DMS53 treated with DMSO at 0.1 percent for 48 hours (cell line): Measurements from ENCODE around the gene BASP1.

Experiments
- DNase-seq: peaks from one replicate; lab custom pipeline; 2025; ENCODE audit not compliant: unreplicated experiment; lab: John Stamatoyannopoulos, UW

BASP1 gene

GRCh38 chr5:17221843-17222636, 4.6 kb downstream of the BASP1 start:
- DNase-seq, result no peak

- no peak for DNase-seq
These were observed 5.2 kb downstream of the BASP1 start for GRCh38 chr5:17222664-17223063.

- DNase-seq, result no peak
These were observed 6.1 kb downstream of the BASP1 start for GRCh38 chr5:17223367-17224185.

DNA sequence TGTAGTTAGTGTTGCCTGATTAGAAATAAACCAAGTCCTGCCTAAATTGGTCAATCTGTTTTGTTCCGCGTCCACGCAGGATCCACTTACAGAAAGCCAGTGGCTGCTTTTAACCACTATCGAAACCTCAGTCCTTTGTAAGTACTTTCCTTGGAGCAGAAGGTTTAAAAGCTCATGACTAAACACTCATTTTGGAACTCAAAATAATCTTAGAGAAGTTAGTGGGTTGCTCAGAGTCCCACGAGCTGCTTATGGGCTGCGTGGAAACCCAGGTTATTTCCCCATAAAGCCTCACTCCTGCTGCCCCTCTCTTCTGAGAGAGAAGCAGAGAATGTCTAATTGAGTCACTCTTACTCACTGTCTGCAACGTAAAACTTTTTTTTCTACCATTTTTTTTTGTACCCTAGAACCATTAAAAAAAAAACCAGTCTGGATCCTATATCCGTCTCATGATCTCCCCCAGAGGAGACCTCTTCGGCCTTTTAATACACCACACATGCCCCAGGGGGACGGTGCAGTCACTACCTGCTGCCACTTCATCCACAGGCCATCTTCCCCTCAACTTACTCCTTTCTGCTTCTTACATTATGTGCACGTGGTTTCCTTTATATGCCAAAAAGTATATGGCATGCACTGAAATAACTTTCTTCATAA, 7.6 kb downstream of the BASP1 start:
- DNase-seq, result no peak

GRCh38 chr5:17225520-17225919, 8.1 kb downstream of the BASP1 start:
- DNase-seq, result no peak

GRCh38 chr5:17227868-17228267, 10.4 kb downstream of the BASP1 start:
- no peak for DNase-seq

- no peak for DNase-seq
These were observed 11.4 kb downstream of the BASP1 start for GRCh38 chr5:17228821-17229291.

DNA sequence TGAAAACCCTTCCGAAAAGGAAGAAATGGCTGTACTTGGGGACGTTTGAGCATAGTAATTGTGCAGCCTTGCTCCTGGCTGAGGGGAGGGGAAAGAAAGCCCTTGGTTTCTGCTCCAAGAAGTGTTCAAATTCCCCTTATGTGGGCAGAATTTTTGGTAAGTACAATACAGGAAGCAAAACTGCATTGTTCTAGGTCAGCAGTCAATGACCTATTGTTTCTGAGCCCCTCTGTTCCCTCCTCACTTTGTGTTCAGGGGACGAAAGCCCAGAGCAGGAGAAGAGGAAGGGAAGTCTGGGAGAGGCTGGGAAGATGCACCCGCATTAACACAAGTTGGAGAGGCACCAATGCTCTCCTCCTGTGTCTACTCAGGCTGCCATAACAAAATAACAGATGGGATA, 11.9 kb downstream of the BASP1 start:
- no peak for DNase-seq

- no peak for DNase-seq
These were observed 12.8 kb downstream of the BASP1 start for GRCh38 chr5:17230191-17230590.

DNA sequence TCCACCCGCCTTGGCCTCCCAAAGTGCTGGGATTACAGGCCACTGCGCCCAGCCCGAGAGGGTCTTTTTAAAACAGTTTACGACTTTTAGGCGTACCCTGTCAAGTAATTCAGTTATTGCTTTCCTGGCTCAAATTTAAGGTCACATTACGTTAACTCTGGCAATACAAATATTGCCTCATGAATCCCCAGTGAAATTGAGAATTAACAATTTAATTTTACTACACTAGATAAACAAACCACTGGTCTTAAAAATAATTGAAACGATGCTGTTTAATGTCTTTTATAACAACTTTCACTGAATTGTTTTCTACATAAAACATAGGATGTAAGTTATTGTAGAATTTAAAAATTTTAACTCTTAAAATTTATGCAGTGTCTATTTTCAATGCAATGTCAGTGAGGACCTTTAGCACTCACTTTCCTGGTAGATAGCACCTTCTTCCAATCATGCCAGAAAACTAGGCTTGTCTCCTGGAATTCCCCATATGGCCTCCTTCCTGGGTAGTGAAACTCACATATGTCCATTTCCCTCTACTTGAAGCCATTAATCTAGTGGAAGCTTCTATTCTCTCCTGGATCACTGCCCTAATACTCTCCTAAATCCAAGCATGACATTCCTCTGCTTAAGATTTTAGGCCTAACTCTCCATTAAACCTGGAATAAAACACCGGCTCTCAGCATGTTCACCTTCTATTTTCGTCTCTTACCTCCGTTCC, 13.5 kb downstream of the BASP1 start:
- no peak for DNase-seq

DNA sequence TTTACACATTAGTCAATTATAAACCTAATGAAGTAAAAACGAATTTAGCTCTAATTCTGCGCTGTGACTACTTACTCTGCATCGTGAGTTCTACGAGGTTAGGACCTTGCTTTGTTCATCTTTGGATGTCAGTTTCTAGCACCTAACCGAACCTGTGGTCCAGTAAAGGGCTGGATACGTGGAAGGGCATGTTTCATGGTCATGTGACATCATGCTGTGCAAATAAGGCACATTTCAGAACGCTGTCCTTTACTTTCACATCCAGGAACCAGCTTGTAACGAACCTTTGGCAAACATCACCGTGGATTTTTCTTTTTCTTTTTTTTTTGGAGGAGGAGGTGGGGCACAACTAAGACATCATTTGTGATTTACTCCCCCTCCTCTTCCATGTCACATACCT, 15.0 kb downstream of the BASP1 start:
- DNase-seq, result no peak

DNA sequence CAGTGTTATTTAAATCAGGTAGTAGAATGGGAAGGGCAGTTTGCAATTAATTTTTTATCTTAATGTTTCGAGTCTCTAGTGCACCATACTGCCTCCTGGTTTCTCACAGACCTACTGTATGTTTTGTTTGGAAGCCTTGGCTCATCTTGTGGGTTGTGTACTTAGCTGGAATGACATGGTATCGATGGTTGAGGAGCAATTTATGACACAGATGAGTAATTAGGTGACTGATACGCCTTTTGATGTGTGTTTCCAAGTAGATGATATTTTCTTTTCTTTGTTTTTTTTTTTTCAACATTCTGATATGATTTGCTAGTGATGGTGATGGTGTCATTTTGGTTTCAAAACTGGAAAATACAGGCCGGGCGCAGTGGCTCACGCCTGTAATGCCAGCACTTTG, 16.1 kb downstream of the BASP1 start:
- no peak for DNase-seq

DNA sequence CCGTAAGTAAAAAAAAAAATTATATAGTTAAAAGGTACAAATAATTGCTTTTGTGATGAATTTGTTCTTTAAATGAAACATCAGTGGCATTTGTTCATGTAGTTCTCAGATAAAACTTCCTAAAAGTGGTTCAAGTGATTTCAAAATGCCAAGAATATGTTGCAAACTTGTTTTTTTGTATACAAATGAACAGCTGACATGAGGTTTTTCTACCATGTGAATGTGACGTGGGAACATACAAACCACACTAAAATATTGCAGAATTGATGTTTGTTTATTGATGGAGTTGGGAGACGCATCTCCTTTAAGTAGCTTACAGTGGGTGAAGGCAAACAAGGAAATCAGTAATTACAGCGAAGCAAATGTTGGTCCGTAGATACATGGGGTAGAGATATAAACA, 16.9 kb downstream of the BASP1 start:
- DNase-seq, result no peak

DNA sequence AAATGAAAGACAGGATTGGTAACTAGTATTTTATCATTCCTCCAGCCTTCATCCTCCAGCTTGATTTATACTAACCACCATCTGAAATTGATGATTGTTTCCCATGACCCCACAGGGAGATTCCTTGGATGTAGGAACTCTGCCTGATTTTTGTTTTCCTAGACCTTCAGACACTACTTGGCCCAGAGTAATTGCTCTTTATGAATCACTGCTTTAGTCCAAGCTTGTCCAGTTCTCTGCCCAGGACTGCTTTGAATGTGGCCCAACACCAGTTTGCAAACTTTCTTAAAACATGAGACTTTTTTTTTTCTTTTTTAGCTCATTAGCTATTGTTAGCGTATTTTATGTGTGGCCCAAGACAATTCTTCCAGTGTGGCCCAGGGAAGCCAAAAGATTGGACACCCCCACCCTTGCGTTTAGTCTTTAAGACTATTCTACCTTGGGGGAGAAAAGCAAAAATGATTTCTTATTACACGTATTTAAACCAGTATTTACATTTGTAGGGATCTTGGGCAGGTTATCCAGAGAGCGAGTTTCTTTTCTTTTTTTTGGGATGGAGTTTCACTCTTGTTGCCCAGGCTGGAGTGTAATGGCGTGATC, 18.4 kb downstream of the BASP1 start:
- no peak for DNase-seq

DNA sequence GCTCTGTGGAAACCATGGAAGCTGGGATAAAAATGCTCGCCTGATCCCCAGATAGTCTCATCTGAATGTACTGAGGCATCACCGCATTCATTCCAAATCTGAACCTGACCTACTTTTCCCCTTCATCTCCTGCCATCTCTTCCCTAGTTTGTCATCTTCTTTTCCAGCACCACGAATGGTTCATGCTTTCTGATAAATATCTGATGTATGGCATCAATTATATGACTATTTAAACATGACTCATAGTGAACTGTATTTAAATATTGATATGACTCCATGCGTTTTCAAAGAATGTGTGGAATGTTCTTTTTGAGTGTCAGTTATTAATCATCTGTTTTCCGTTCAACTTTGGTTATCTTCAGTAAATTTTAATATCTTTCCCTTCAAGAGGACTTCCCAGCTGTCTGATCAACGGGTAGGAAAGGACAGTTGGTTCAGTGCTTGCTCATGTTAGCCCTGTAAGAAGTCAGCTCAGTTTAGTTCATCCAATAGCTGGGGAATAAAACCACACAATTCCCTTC, 21.1 kb downstream of the BASP1 start:
- no peak for DNase-seq

DNA sequence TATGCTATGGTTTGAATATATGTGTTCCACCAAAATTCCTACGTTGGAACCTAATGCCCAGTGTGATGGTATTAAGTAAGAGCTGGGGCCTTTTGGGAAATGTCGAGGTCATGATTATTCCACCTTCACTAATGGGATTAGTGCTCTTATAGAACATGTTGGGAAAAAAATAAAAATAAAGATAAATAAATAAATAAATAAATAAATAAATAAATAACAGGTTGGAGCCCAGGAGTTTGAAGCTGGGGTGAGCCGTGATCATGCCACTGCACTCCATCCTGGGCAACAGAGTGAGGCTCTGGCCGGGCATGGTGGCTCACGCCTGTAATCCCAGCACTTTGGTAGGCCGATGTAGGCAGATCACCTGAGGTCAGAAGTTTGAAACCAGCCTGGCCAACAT, 22.5 kb downstream of the BASP1 start:
- DNase-seq, result no peak

DNA sequence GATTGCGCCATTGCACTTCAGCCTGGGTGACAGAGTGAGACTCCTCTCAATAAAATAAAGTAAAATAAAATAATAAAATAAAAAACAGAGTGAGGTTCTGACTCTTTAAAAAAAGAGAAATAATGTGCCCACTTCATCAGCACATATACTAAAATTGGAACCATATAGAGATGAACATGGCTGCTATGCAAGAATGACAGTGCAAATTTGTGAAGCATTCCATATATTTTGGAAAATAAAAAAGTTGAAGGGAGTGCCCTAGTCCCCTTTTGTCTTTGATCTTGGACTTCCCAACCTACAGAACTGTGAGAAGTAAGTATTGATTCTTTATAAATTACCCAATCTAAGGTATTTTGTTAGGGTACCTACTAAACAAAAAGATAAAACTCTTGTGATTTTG, 23.1 kb downstream of the BASP1 start:
- DNase-seq, result no peak

DNA sequence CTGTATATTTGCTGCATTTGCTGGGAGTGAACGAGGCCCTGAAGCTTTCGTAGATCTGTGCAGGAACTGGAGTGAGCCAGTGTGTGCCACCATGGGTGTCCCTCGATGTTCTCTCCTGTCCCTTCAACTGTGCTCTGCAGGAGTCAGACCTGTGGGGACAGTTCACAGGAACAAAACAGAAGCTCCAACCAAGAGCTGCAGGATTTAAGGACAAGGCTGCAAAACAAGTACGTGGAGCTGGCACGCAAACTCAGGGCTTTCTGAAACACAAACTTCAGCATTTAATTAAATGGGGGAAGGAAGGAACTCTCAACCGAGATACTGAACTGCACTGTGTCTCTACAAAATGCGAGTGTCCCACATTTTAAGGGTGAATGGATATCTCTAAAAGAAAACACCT, 24.2 kb downstream of the BASP1 start:
- no peak for DNase-seq

GRCh38 chr5:17243287-17244063, 26.0 kb downstream of the BASP1 start:
- no peak for DNase-seq
